Measurements from ENCODE around the gene DAP. TPM values are rescaled to one million over a fixed set of nuclear protein-coding genes. Genes with fewer than 3 reads are reported as not detected.
"Not testable (repeated sequence)": the region's sequence is repeated elsewhere in the genome, so short reads cannot be mapped to it uniquely, and the experiment has no call there.

DAP gene
- total RNA-seq, 1 donor from 2014 or later: 38.5 TPM

DNA sequence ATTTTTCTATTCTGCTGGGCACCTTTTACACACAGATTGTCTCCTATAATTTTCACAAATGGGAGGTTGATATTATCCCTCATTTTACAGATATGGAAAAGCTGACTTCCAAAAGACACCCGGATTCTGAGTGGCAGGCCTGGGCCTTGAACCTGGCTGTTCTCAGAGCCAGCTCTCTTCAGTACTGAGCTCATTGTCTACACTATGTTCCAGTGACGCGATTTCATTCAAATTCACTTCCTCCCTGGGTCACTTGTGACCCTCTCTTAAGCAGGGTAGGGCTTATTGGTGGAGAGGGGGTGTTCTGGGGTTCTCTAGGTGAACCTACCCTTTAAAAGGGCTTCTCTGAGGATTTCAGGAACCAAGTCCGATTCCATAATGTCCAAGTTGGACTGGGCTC, 127.0 kb downstream of the DAP start:
- peaks cover 6% of the 10 kb centered on the region for H3K9me3 Mint-ChIP-seq (ENCODE audit: unreplicated experiment)
- TF ChIP-seq, protein P1, sequence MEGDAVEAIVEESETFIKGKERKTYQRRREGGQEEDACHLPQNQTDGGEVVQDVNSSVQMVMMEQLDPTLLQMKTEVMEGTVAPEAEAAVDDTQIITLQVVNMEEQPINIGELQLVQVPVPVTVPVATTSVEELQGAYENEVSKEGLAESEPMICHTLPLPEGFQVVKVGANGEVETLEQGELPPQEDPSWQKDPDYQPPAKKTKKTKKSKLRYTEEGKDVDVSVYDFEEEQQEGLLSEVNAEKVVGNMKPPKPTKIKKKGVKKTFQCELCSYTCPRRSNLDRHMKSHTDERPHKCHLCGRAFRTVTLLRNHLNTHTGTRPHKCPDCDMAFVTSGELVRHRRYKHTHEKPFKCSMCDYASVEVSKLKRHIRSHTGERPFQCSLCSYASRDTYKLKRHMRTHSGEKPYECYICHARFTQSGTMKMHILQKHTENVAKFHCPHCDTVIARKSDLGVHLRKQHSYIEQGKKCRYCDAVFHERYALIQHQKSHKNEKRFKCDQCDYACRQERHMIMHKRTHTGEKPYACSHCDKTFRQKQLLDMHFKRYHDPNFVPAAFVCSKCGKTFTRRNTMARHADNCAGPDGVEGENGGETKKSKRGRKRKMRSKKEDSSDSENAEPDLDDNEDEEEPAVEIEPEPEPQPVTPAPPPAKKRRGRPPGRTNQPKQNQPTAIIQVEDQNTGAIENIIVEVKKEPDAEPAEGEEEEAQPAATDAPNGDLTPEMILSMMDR (IDR thresholded peaks at IDR 0.05; ENCODE audit: partially characterized antibody, unreplicated experiment): no peak
- no peak overlapping the region for H3K4me3 Mint-ChIP-seq (ENCODE audit: unreplicated experiment)
- peaks cover 10% of the 10 kb centered on the region for H3K36me3 Mint-ChIP-seq (ENCODE audit: unreplicated experiment)
- no peak for DNase-seq
- H3K27me3 Mint-ChIP-seq (ENCODE audit: unreplicated experiment): peaks cover 3% of the 10 kb centered on the region
- peaks cover 15% of the 10 kb centered on the region for H3K4me1 Mint-ChIP-seq (ENCODE audit: low read depth, unreplicated experiment)
- H3K27ac Mint-ChIP-seq (ENCODE audit: unreplicated experiment): no peak overlapping the region

DNA sequence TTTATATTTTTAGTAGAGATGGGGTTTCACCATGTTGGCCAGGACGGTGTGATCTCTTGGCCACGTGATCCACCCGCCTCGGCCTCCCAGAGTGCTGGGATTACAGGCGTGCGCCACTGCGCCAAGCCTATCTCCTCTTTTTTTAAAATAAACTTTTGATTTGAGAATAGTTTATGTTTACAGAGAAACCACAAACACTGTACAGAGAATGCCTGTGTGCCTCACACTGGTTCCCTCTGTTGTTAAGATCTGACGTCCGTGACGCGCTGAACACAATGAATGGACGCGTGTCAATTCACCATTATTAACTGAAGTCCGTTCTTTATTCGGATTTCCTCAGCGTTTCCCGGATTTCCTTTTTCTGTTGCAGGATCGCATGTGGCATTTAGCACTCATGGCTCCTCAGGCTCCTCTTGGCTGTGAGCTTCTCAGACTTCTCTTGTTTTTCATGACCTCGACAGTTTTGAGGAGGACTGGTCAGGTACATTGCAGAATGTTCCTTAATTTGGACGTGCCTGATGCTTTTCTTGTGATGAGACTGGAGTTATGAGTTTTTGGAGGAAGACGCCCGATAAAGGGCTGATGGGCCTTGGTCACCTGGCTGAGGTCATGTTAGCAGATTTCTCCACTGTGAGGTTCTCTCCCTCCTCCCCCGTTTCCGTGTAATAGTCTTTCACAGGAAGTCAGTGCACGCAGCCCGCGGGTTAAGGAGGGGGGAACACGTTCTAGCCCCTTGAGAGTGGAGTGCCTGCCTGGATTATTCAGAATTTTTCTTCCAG, 127.6 kb downstream of the DAP start:
- H3K9me3 Mint-ChIP-seq (ENCODE audit: unreplicated experiment): peaks cover 6% of the 10 kb centered on the region
- H3K4me3 Mint-ChIP-seq (ENCODE audit: unreplicated experiment): no peak overlapping the region
- H3K27ac Mint-ChIP-seq (ENCODE audit: unreplicated experiment): no peak overlapping the region
- H3K27me3 Mint-ChIP-seq (ENCODE audit: unreplicated experiment): peaks cover 7% of the 10 kb centered on the region
- no peak for DNase-seq
- peaks cover 14% of the 10 kb centered on the region for H3K36me3 Mint-ChIP-seq (ENCODE audit: unreplicated experiment)
- TF ChIP-seq, protein P1 (IDR thresholded peaks at IDR 0.05; ENCODE audit: partially characterized antibody, unreplicated experiment): no peak
- peaks cover 15% of the 10 kb centered on the region for H3K4me1 Mint-ChIP-seq (ENCODE audit: low read depth, unreplicated experiment)

DNA sequence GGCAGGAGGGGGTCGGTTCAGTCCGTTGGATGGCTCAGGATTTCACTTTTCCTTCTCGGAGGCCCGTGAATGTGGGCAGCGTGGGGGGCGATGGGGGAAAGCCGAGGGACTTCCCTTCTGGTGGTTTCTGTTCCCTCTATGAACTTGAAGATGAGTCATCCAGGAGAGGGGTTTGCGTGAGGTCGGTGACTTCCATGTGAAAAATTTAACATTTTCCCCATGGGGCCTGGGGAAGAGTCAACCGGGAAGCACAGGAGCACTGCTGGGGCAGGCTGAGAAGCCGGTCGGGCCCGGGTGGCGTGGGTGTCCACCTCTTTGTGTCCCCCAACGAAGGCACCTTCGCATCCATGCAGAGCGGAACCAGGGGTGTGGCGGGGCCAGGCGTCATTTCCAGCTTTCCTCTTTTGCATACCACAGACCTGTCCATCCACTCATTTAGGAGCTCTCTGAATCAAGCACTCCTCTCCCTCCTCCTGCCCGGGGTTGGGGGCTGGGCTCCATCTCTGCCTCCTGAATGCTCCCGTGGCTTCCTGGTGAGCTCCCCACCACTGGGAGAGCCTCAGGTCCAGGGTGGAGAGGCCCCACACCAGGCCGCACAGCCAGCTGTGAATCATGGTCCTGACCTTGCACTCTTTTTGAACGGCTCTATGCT, 128.8 kb downstream of the DAP start:
- H3K9me3 Mint-ChIP-seq (ENCODE audit: unreplicated experiment): peaks cover 6% of the 10 kb centered on the region
- TF ChIP-seq, protein P1 (IDR thresholded peaks at IDR 0.05; ENCODE audit: partially characterized antibody, unreplicated experiment): no peak
- peaks cover 14% of the 10 kb centered on the region for H3K36me3 Mint-ChIP-seq (ENCODE audit: unreplicated experiment)
- no peak overlapping the region for H3K27ac Mint-ChIP-seq (ENCODE audit: unreplicated experiment)
- peaks cover 7% of the 10 kb centered on the region for H3K27me3 Mint-ChIP-seq (ENCODE audit: unreplicated experiment)
- peaks cover 16% of the 10 kb centered on the region for H3K4me1 Mint-ChIP-seq (ENCODE audit: low read depth, unreplicated experiment)
- no peak overlapping the region for H3K4me3 Mint-ChIP-seq (ENCODE audit: unreplicated experiment)
- no peak for DNase-seq

DNA sequence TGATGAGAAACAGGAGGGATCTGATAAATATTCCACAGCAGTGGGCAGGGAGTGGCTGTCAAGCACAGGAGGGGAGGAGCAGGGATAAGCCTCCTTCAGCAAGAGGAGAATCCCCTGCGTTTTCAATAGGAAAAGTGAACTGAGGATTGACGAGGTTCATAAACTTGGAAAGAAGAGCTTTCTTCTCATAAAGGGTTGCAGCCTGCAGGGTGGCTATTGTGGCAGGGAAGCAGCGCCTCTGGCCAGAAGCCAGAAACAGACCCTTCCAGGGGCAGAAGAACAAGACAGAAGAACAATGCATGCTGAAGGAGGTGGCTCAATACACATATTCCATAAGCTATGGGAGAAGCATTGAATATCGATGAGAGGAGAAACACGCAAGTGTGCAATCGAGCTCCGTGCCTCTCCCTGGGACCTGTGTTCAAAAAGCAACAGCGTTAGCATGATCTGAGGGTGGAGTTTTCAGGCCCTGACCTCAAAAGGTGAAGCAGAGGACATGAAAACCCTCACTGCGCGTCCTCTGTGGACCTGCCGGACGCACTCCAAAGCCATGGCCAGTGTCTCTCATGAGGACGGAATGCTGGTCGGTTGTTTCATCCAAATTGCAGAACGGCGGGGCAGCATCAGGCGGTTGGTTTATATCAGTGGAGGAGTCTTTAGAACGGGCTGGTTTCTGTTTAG, 129.6 kb downstream of the DAP start:
- H3K27me3 Mint-ChIP-seq (ENCODE audit: unreplicated experiment): peaks cover 8% of the 10 kb centered on the region
- DNase-seq: no peak
- H3K36me3 Mint-ChIP-seq (ENCODE audit: unreplicated experiment): peaks cover 14% of the 10 kb centered on the region
- H3K4me3 Mint-ChIP-seq (ENCODE audit: unreplicated experiment): no peak overlapping the region
- H3K4me1 Mint-ChIP-seq (ENCODE audit: low read depth, unreplicated experiment): peaks cover 20% of the 10 kb centered on the region
- TF ChIP-seq, protein P1 (IDR thresholded peaks at IDR 0.05; ENCODE audit: partially characterized antibody, unreplicated experiment): no peak
- H3K27ac Mint-ChIP-seq (ENCODE audit: unreplicated experiment): no peak overlapping the region
- peaks cover 9% of the 10 kb centered on the region for H3K9me3 Mint-ChIP-seq (ENCODE audit: unreplicated experiment)

DNA sequence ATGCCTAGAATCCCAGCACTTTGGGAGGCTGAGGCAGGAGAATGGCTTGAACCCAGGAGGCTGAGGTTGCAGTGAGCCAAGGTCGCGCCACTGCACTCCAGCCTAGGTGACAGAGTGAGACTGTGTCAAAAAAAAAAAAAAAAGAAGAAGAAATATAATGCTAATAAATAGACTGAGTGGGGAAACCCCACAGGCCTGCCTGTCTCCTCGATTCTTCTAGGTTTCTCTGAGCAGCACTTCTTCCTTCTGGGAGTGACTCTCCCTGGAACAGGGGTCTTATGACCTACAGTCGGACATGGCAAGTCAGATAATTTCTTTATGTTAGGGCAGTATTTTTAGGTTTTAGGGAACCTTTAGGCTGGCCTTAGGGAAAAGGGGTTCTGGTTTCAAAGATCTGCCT, 130.3 kb downstream of the DAP start:
- Mint-ChIP-seq H3K4me1 (ENCODE audit: low read depth, unreplicated experiment) (peaks cover 21% of the 10 kb centered on the region), H3K36me3 (ENCODE audit: unreplicated experiment) (peaks cover 14% of the 10 kb centered on the region)
- H3K4me3 Mint-ChIP-seq (ENCODE audit: unreplicated experiment); H3K27me3 Mint-ChIP-seq (ENCODE audit: unreplicated experiment); DNase-seq; H3K9me3 Mint-ChIP-seq (ENCODE audit: unreplicated experiment); H3K27ac Mint-ChIP-seq (ENCODE audit: unreplicated experiment): not testable (repeated sequence)
